Embryonic facial prominence (tissue), 1 donor: ENCODE data around the gene TEAD3.

Experiments
- DNase-seq: peaks from one replicate; pipeline ENCODE4 v3.0.0-alpha.2; 2016; ENCODE audit errors: extremely low spot score

The TEAD3 gene

GRCh38 chr6:35492258-35492973 lies 4.5 kb downstream of the TEAD3 start:
- peak; percentile 74 for DNase-seq

GRCh38 chr6:35491558-35492257 lies 5.2 kb downstream of the TEAD3 start:
- no peak for DNase-seq

GRCh38 chr6:35490821-35491557 lies 5.9 kb downstream of the TEAD3 start:
- DNase-seq, result no peak

- DNase-seq, result no peak
Observed at GRCh38 chr6:35489995-35490791, 6.7 kb downstream of the TEAD3 start.

DNA sequence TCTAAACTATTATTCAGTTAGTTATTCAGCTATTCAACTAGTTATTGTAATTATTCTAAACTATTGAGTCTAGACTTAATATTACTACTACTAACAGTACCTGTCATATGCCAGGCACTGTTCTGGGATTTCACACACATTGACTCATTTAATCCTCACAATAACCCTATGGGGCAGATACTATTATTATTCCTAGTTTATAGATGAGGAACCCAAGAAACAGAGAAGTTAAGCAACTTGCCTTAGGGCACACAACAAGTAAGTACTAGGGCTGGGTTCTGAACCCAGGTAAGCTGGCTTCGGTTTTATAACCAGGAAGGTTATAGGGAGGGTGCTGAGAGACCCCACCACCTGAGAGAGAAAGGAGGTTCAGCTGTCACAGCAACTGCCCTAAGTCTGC lies 7.8 kb downstream of the TEAD3 start:
- DNase-seq, result no peak

GRCh38 chr6:35488517-35488862 lies 8.4 kb downstream of the TEAD3 start:
- no peak for DNase-seq

- DNase-seq, result no peak
Observed at GRCh38 chr6:35487658-35488516, 9.0 kb downstream of the TEAD3 start.

GRCh38 chr6:35486005-35486925 lies 10.6 kb downstream of the TEAD3 start:
- no peak for DNase-seq

DNA sequence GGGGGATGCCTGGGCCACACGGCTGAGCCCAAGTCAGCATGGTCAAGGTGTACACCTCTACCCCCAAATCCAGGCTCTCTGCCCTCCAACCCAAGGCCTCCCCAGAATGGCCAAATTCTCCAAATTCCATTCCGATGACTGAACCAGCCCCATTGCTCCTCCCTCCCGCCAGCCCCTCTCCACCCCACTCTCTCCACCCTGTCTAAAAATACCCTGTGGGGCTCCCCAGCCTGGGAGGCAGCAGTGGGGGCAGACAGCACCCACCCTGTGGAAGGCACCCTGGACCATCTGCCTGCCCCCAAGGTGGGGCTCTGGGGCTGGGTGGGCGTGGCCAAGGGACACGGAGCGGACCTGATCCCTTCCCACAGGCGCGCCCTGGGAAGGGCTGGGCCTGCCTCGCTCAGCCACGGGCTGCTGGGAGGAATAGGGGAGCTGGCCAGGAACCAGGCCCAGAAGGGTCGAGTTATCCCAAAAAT lies 11.4 kb downstream of the TEAD3 start:
- no peak for DNase-seq

- DNase-seq, result no peak
Observed at GRCh38 chr6:35484921-35485392, 11.9 kb downstream of the TEAD3 start.

- no peak for DNase-seq
Observed at GRCh38 chr6:35483893-35484645, 12.8 kb downstream of the TEAD3 start.

GRCh38 chr6:35483490-35483889 lies 13.4 kb downstream of the TEAD3 start:
- DNase-seq, result no peak

GRCh38 chr6:35483062-35483461 lies 13.8 kb downstream of the TEAD3 start:
- DNase-seq, result no peak

GRCh38 chr6:35481226-35481625 lies 15.7 kb downstream of the TEAD3 start:
- no peak for DNase-seq

GRCh38 chr6:35480176-35480575 lies 16.7 kb downstream of the TEAD3 start:
- DNase-seq, result no peak

- DNase-seq, result no peak
Observed at GRCh38 chr6:35478259-35478658, 18.6 kb downstream of the TEAD3 start.

- DNase-seq, result no peak
Observed at GRCh38 chr6:35477551-35478179, 19.2 kb downstream of the TEAD3 start.

- DNase-seq, result no peak
Observed at GRCh38 chr6:35477028-35477427, 19.9 kb downstream of the TEAD3 start.
